ENCODE results near the gene ZBTB20. TPM values are rescaled to one million over a fixed set of nuclear protein-coding genes. Genes with fewer than 3 reads are reported as not detected.

ZBTB20 gene
- total and polyA plus RNA-seq, 2 of the 4 experiments (the other 2 are of a cell fraction), result 0.75 to 14.7 TPM

DNA sequence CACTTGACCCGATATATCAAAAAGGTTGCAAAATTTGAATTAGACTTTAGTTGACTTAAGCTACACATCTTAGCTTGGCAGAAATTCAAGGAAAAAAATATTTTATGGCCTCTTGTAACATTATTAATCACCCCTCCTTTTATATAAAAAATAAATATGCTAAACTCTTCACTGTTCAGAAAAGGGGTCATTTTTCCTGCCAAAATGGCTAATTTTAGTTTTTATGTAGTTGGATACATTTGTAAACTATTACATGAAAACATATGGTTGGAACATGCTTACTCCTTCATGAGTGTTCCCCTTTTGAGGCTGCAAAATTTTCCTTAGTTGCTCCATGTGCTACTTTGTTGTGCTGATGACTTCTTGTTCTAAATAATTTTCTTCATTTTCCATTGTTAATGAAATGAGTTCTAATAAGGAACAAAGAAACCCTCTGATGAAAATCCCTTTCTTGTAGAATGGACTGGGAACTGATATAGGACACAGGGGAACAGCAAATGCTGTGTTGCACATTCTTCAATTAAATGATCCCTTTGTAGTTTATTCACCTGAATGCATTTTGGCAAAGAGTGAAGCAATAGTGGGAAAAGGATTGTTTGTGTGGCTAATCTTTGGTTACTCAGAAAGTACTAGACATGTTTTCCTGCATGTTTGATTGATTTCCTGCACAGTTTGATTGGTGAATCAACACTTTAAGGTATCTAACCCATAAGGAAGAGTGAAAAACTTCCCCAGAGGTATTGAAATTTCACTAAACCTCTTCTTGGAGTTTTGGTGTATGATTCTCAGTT lies 503.9 kb downstream of the ZBTB20 start:
- H3K4me3 ChIP-seq (ENCODE audit: insufficient read depth, low read depth, low read length), result no peak overlapping the region
- dilution Hi-C loops (cut with HindIII; ENCODE audit: low sequenced_read_pairs, unreplicated experiment), result no loop called here

More for the DNA sequence above, 503.9 kb downstream of the ZBTB20 start:
- Histone ChIP-seq H3K23ac (ENCODE audit: low read depth, low read length) (no peak overlapping the region), H2BK20ac (ENCODE audit: low read depth, low read length) (no peak overlapping the region), H3K56ac (ENCODE audit: extremely low read depth, insufficient read depth, low read length) (no peak overlapping the region), H2BK120ac (ENCODE audit: low read depth, low read length) (no peak overlapping the region), H2AK5ac (ENCODE audit: low read depth, low read length) (no peak overlapping the region), H3K36me3 (ENCODE audit: control insufficient read depth, insufficient read depth, low read length) (no peaks in the 10 kb centered on the region), H4K8ac (ENCODE audit: low read depth in 2 of 2, low read length in 2 of 2) (no peak overlapping the region), H2AFZ (replicated peaks; ENCODE audit: low read length, poor library complexity) (no peak overlapping the region), H4K91ac (ENCODE audit: insufficient read depth, low read depth, low read length) (no peak overlapping the region), H2BK15ac (ENCODE audit: low read depth, low read length) (no peak overlapping the region), H3K27me3 (ENCODE audit: control insufficient read depth, insufficient read depth, low read length) (no peaks in the 10 kb centered on the region), H3K18ac (ENCODE audit: low read depth, low read length) (no peak overlapping the region), H3K4me1 (ENCODE audit: control insufficient read depth, insufficient read depth, low read length) (peaks cover 2% of the 10 kb centered on the region; the same call in 1 of the 2 replicates), H4K5ac (ENCODE audit: low read depth, low read length) (no peak overlapping the region), H3K79me1 (ENCODE audit: low read depth in 1 of 2, low read length in 2 of 2) (no peaks in the 10 kb centered on the region), H3K14ac (replicated peaks; ENCODE audit: low read depth, low read length) (no peak overlapping the region), H3K27ac (ENCODE audit: insufficient read depth, low read length) (no peak overlapping the region), H2BK5ac (ENCODE audit: low read depth, low read length, poor library complexity, severe bottlenecking) (no peak overlapping the region), H2AK9ac (replicated peaks; ENCODE audit: low read depth, low read length, poor library complexity) (no peak overlapping the region), H3K9me1 (ENCODE audit: insufficient read depth, low read length) (no peaks in the 10 kb centered on the region), H3K9ac (ENCODE audit: low read depth, low read length) (no peak overlapping the region), H3K9me3 (ENCODE audit: control insufficient read depth, insufficient read depth, low read length) (no peaks in the 10 kb centered on the region), H3K4me2 (ENCODE audit: low read depth, low read length) (no peak overlapping the region), H3K4ac (ENCODE audit: low read depth, low read length) (no peak overlapping the region), H4K20me1 (ENCODE audit: insufficient read depth, low read length) (no peaks in the 10 kb centered on the region)
- WGBS, 2 experiments (ENCODE audit: extremely low coverage in 2 of 2, insufficient read length in 1 of 2), result no CpG with 5 or more reads among the region's 1 CpG
- ATAC-seq (ENCODE audit: low read depth) (no peak), DNase-seq (no peak)
- POLR2A ChIA-PET (ENCODE audit: unreplicated experiment), result no interaction called here
- in situ Hi-C loops (cut with MboI; ENCODE audit: low sequenced_read_pairs), result no loop called here
- no peak for TF ChIP-seq CHD1 (IDR thresholded peaks at IDR 0.05; ENCODE audit: low read depth, low read length)
- TF ChIP-seq RFX5 (IDR thresholded peaks at IDR 0.05; ENCODE audit: low read depth, low read length), result no peak
- no peak for TF ChIP-seq RAD21 (IDR thresholded peaks at IDR 0.05; ENCODE audit: low read length)
- TF ChIP-seq USF2 (IDR thresholded peaks at IDR 0.05; ENCODE audit: low read depth, low read length), result no peak
- no peak for TF ChIP-seq MXI1 (IDR thresholded peaks at IDR 0.05; ENCODE audit: borderline replicate concordance, low read depth, low read length)
- no peak for TF ChIP-seq RCOR1 (IDR thresholded peaks at IDR 0.05; ENCODE audit: insufficient replicate concordance, low read length)
- no peak for TF ChIP-seq CTCF (conservative IDR thresholded peaks at IDR 0.05; ENCODE audit: low read depth, low read length)
- no peak for TF ChIP-seq FOS (IDR thresholded peaks at IDR 0.05; ENCODE audit: low read depth, low read length)
- no peak for TF ChIP-seq CEBPB (IDR thresholded peaks at IDR 0.05; ENCODE audit: low read depth, low read length)
- TF ChIP-seq BHLHE40 (IDR thresholded peaks at IDR 0.05; ENCODE audit: low read depth, low read length), result no peak
- no peak for TF ChIP-seq POLR2A (IDR thresholded peaks at IDR 0.05; ENCODE audit: low read depth, low read length)
- TF ChIP-seq, protein P1, sequence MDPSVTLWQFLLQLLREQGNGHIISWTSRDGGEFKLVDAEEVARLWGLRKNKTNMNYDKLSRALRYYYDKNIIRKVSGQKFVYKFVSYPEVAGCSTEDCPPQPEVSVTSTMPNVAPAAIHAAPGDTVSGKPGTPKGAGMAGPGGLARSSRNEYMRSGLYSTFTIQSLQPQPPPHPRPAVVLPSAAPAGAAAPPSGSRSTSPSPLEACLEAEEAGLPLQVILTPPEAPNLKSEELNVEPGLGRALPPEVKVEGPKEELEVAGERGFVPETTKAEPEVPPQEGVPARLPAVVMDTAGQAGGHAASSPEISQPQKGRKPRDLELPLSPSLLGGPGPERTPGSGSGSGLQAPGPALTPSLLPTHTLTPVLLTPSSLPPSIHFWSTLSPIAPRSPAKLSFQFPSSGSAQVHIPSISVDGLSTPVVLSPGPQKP (IDR thresholded peaks at IDR 0.05; ENCODE audit: borderline replicate concordance, low read depth, low read length), result no peak
- TF ChIP-seq SMC3 (IDR thresholded peaks at IDR 0.05; ENCODE audit: low read depth, low read length), result no peak
- TF ChIP-seq MAFK (IDR thresholded peaks at IDR 0.05; ENCODE audit: low read depth, low read length), result no peak
- no peak for TF ChIP-seq NFE2L2 (IDR thresholded peaks at IDR 0.05; ENCODE audit: low read depth, low read length)
- no peak for TF ChIP-seq MAZ (IDR thresholded peaks at IDR 0.05; ENCODE audit: borderline replicate concordance, low read depth, low read length)
- intact Hi-C loops (cut with micrococcal nuclease), result no loop called here
- CTCF ChIA-PET, result no interaction called here
- BruUV-seq (replicated peaks), result no TSS peak

Measured in IMR-90 (cell line).